Activated naive CD8-positive, alpha-beta T cell (primary cell): ENCODE results near the gene CCDC12.

Experiments
- H3K27ac Mint-ChIP-seq: one replicate; pipeline ENCODE4 v1.8.0; 2021; ENCODE audit warnings: mixed read lengths
- H3K27me3 Mint-ChIP-seq: one replicate; pipeline ENCODE4 v1.8.0; 2021; ENCODE audit warnings: mixed read lengths
- H3K36me3 Mint-ChIP-seq: one replicate; pipeline ENCODE4 v1.8.0; 2021; ENCODE audit warnings: mixed read lengths
- H3K4me1 Mint-ChIP-seq: one replicate; pipeline ENCODE4 v1.8.0; 2021; ENCODE audit warnings: low read depth, mixed read lengths
- H3K4me3 Mint-ChIP-seq: one replicate; pipeline ENCODE4 v1.8.0; 2021; ENCODE audit warnings: mild to moderate bottlenecking, mixed read lengths
- H3K9me3 Mint-ChIP-seq: one replicate; pipeline ENCODE4 v1.8.0; 2021; ENCODE audit warnings: low read depth, mixed read lengths

CCDC12 gene

GRCh38 chr3:46926871-46927717, 49.5 kb downstream of the CCDC12 start:
- H3K4me3 Mint-ChIP-seq = peak overlapping the region; percentile 40
- peak overlapping the region; percentile 61 for H3K27ac Mint-ChIP-seq
- H3K4me1 Mint-ChIP-seq = peaks cover 48% of the 10 kb centered on the region
- no peaks in the 10 kb centered on the region for H3K9me3 Mint-ChIP-seq
- no peaks in the 10 kb centered on the region for H3K27me3 Mint-ChIP-seq
- H3K36me3 Mint-ChIP-seq = peaks cover 6% of the 10 kb centered on the region

GRCh38 chr3:46926447-46926846, 50.1 kb downstream of the CCDC12 start:
- Mint-ChIP-seq H3K36me3 (peaks cover 6% of the 10 kb centered on the region), H3K4me1 (peaks cover 41% of the 10 kb centered on the region), H3K4me3 (no peak overlapping the region)

DNA sequence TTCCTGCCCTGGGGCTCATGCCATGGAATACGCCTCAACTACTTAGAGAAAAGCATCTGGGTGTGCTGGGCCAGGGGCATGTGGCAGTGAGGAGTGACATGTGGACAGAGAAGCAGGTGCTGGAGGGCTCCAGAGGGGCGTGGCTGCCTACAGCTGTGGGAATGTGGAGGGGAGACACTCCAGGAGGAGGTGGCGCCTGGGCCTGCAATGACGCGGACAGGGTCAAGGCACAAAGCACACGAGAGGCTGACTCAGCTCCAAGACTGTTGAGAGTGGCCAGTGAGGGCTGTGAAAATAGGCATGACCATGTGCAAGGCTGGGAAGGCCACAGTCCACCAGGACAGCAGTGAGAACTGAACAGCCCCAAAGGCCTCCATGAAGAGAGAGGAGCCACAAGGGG, 50.5 kb downstream of the CCDC12 start:
- Mint-ChIP-seq H3K27ac (no peak overlapping the region), H3K27me3 (no peaks in the 10 kb centered on the region), H3K4me1 (peaks cover 37% of the 10 kb centered on the region), H3K4me3 (no peak overlapping the region), H3K36me3 (peaks cover 6% of the 10 kb centered on the region), H3K9me3 (no peaks in the 10 kb centered on the region)

More at GRCh38 chr3:46926447-46926846, 50.1 kb downstream of the CCDC12 start:
- Mint-ChIP-seq H3K9me3 (no peaks in the 10 kb centered on the region), H3K27me3 (no peaks in the 10 kb centered on the region), H3K27ac (no peak overlapping the region)

DNA sequence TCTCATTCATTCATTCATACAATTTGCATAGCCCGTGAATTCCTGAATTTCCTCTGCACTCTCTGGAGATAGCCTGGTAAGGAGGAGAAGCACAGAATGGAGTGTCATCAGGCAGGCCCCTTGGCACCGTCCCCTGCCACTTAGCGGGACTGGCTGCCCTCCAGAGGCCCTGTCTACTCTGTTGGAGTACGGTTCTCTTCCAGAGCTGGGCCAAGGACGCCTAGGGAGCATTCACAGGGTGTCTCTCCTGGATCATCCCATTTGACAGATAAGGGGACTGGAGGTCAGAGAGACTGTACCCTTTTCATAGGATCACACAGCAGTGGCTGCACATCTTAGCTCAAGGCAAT, 51.0 kb downstream of the CCDC12 start:
- Mint-ChIP-seq H3K9me3 (no peaks in the 10 kb centered on the region), H3K4me3 (no peak overlapping the region), H3K4me1 (peaks cover 32% of the 10 kb centered on the region), H3K36me3 (peaks cover 6% of the 10 kb centered on the region), H3K27me3 (no peaks in the 10 kb centered on the region), H3K27ac (peak overlapping the region; percentile 10)

GRCh38 chr3:46924921-46925584, 51.5 kb downstream of the CCDC12 start:
- H3K9me3 Mint-ChIP-seq = no peaks in the 10 kb centered on the region
- no peaks in the 10 kb centered on the region for H3K27me3 Mint-ChIP-seq
- H3K4me1 Mint-ChIP-seq = peaks cover 30% of the 10 kb centered on the region
- H3K4me3 Mint-ChIP-seq = no peak overlapping the region
- H3K27ac Mint-ChIP-seq = no peak overlapping the region
- H3K36me3 Mint-ChIP-seq = peaks cover 6% of the 10 kb centered on the region

GRCh38 chr3:46923559-46924350, 52.8 kb downstream of the CCDC12 start:
- Mint-ChIP-seq H3K27me3 (no peaks in the 10 kb centered on the region), H3K27ac (peak overlapping the region; percentile 70), H3K4me1 (peaks cover 22% of the 10 kb centered on the region), H3K9me3 (no peaks in the 10 kb centered on the region), H3K36me3 (peaks cover 8% of the 10 kb centered on the region), H3K4me3 (no peak overlapping the region)

- H3K9me3 Mint-ChIP-seq = no peaks in the 10 kb centered on the region
- H3K27me3 Mint-ChIP-seq = no peaks in the 10 kb centered on the region
- peaks cover 9% of the 10 kb centered on the region for H3K36me3 Mint-ChIP-seq
- H3K27ac Mint-ChIP-seq = peak overlapping the region; percentile 70
- no peak overlapping the region for H3K4me3 Mint-ChIP-seq
- peaks cover 15% of the 10 kb centered on the region for H3K4me1 Mint-ChIP-seq
Measured at GRCh38 chr3:46922871-46923558, 53.5 kb downstream of the CCDC12 start.

DNA sequence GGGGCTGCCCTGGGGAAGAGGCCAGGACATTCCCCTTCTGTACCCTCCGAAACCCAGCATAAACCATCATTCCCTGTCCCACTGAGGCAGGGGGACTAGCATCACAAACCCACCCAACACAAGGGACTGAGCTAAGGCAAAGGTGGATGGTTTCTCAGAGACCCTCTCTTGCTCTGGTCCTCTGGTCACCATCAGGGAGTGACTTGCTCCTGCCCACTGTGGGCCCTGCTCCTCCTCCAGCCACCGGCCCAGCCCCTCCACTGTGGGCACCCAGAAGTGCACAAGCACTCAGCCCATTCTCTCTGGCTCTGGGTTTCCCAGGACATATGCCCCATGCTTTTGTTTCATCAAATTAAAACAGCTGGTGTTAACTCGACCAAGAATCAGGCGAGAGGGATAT, 54.1 kb downstream of the CCDC12 start:
- no peak overlapping the region for H3K27ac Mint-ChIP-seq
- H3K9me3 Mint-ChIP-seq = no peaks in the 10 kb centered on the region
- H3K4me3 Mint-ChIP-seq = no peak overlapping the region
- peaks cover 9% of the 10 kb centered on the region for H3K4me1 Mint-ChIP-seq
- H3K27me3 Mint-ChIP-seq = no peaks in the 10 kb centered on the region
- peaks cover 13% of the 10 kb centered on the region for H3K36me3 Mint-ChIP-seq

GRCh38 chr3:46921871-46922271, 54.7 kb downstream of the CCDC12 start:
- H3K36me3 Mint-ChIP-seq = peaks cover 17% of the 10 kb centered on the region
- H3K27me3 Mint-ChIP-seq = no peaks in the 10 kb centered on the region
- no peaks in the 10 kb centered on the region for H3K9me3 Mint-ChIP-seq
- H3K4me3 Mint-ChIP-seq = no peak overlapping the region
- H3K4me1 Mint-ChIP-seq = peaks cover 5% of the 10 kb centered on the region
- no peak overlapping the region for H3K27ac Mint-ChIP-seq

GRCh38 chr3:46921041-46921440, 55.5 kb downstream of the CCDC12 start:
- no peak overlapping the region for H3K4me3 Mint-ChIP-seq
- no peaks in the 10 kb centered on the region for H3K27me3 Mint-ChIP-seq
- peaks cover 1% of the 10 kb centered on the region for H3K4me1 Mint-ChIP-seq
- no peak overlapping the region for H3K27ac Mint-ChIP-seq
- peaks cover 21% of the 10 kb centered on the region for H3K36me3 Mint-ChIP-seq
- H3K9me3 Mint-ChIP-seq = no peaks in the 10 kb centered on the region

- Mint-ChIP-seq H3K27me3 (no peaks in the 10 kb centered on the region), H3K4me1 (peaks cover 16% of the 10 kb centered on the region), H3K4me3 (no peak overlapping the region), H3K27ac (no peak overlapping the region), H3K9me3 (no peaks in the 10 kb centered on the region), H3K36me3 (peaks cover 21% of the 10 kb centered on the region)
Measured at GRCh38 chr3:46918634-46919033, 57.9 kb downstream of the CCDC12 start.

GRCh38 chr3:46918202-46918601, 58.3 kb downstream of the CCDC12 start:
- H3K4me1 Mint-ChIP-seq = peaks cover 19% of the 10 kb centered on the region
- H3K36me3 Mint-ChIP-seq = peaks cover 21% of the 10 kb centered on the region
- H3K27me3 Mint-ChIP-seq = no peaks in the 10 kb centered on the region
- H3K27ac Mint-ChIP-seq = no peak overlapping the region
- H3K9me3 Mint-ChIP-seq = no peaks in the 10 kb centered on the region
- no peak overlapping the region for H3K4me3 Mint-ChIP-seq

DNA sequence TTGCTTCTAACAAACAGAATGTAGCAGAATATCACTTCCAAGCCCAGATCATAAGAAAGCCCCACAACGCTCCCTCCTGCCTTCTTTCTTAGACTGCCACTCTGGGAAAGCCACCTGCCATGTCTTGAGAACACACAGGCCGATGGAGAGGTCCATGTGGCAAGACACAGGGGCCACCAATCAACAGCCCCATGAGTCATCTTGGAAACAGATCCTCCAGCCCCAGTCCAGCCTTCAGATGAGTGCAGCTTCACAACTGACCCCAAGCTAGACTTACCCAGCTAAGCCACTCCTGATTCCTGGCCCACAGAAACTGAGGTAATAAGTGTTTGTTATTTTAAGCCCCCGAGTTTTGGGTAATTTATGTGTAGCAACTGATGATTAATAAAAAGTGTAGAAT, 59.3 kb downstream of the CCDC12 start:
- H3K36me3 Mint-ChIP-seq = peaks cover 21% of the 10 kb centered on the region
- H3K27ac Mint-ChIP-seq = peak overlapping the region; percentile 41
- peaks cover 19% of the 10 kb centered on the region for H3K4me1 Mint-ChIP-seq

GRCh38 chr3:46916799-46917198, 59.7 kb downstream of the CCDC12 start:
- no peaks in the 10 kb centered on the region for H3K9me3 Mint-ChIP-seq
- peak overlapping the region; percentile 41 for H3K27ac Mint-ChIP-seq
- no peaks in the 10 kb centered on the region for H3K27me3 Mint-ChIP-seq
- no peak overlapping the region for H3K4me3 Mint-ChIP-seq
- peaks cover 19% of the 10 kb centered on the region for H3K4me1 Mint-ChIP-seq
- peaks cover 21% of the 10 kb centered on the region for H3K36me3 Mint-ChIP-seq

More for the DNA sequence above, 59.3 kb downstream of the CCDC12 start:
- Mint-ChIP-seq H3K9me3 (no peaks in the 10 kb centered on the region), H3K4me3 (no peak overlapping the region), H3K27me3 (no peaks in the 10 kb centered on the region)
